ENCODE data around the gene UBXN11. TPM values are rescaled to one million over a fixed set of nuclear protein-coding genes. Genes with fewer than 3 reads are reported as not detected.

UBXN11 gene
- total and polyA plus RNA-seq, 2 of the 13 experiments (the other 11 are each of a cell fraction or from before 2014, with no cell fraction given) = 9.3 to 10.4 TPM

DNA sequence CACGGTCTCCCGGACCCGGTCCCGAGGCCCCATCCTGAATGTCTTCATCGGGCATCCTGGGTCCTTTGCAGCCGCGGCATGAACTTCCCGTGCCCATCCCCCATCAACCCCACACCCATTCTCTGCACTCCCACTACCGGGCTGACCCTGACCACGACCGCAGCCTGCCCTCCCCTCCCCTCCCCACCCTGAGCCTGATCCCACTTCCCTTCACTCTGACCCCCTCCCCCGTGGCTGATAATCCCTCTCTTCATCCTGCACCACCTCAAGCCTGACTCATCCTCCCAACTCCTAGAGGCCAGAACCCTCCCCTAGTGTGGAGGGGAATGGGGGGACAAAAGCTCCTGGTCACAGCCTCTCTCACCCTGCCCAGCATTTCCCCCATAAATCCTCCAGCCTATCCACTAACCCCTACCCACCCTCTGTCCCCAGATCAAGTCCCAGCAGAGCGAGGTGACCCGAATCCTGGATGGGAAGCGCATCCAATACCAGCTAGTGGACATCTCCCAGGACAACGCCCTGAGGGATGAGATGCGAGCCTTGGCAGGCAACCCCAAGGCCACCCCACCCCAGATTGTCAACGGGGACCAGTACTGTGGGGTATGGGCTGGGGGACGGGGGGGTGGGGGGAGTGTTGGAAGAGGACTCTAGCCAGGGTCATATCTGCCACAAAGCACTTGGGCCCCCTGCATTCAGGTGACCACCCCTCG lies 25.9 kb downstream of the UBXN11 start (continued):
- TF ChIP-seq, protein P1, sequence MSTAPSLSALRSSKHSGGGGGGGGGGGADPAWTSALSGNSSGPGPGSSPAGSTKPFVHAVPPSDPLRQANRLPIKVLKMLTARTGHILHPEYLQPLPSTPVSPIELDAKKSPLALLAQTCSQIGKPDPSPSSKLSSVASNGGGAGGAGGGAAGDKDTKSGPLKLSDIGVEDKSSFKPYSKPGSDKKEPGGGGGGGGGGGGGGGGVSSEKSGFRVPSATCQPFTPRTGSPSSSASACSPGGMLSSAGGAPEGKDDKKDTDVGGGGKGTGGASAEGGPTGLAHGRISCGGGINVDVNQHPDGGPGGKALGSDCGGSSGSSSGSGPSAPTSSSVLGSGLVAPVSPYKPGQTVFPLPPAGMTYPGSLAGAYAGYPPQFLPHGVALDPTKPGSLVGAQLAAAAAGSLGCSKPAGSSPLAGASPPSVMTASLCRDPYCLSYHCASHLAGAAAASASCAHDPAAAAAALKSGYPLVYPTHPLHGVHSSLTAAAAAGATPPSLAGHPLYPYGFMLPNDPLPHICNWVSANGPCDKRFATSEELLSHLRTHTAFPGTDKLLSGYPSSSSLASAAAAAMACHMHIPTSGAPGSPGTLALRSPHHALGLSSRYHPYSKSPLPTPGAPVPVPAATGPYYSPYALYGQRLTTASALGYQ (CRISPR knock-in tag; IDR thresholded peaks at IDR 0.05) = no peak
- TF ChIP-seq, protein P2, sequence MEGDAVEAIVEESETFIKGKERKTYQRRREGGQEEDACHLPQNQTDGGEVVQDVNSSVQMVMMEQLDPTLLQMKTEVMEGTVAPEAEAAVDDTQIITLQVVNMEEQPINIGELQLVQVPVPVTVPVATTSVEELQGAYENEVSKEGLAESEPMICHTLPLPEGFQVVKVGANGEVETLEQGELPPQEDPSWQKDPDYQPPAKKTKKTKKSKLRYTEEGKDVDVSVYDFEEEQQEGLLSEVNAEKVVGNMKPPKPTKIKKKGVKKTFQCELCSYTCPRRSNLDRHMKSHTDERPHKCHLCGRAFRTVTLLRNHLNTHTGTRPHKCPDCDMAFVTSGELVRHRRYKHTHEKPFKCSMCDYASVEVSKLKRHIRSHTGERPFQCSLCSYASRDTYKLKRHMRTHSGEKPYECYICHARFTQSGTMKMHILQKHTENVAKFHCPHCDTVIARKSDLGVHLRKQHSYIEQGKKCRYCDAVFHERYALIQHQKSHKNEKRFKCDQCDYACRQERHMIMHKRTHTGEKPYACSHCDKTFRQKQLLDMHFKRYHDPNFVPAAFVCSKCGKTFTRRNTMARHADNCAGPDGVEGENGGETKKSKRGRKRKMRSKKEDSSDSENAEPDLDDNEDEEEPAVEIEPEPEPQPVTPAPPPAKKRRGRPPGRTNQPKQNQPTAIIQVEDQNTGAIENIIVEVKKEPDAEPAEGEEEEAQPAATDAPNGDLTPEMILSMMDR (CRISPR knock-in tag; IDR thresholded peaks at IDR 0.05) = no peak
- TF ChIP-seq, protein P3, sequence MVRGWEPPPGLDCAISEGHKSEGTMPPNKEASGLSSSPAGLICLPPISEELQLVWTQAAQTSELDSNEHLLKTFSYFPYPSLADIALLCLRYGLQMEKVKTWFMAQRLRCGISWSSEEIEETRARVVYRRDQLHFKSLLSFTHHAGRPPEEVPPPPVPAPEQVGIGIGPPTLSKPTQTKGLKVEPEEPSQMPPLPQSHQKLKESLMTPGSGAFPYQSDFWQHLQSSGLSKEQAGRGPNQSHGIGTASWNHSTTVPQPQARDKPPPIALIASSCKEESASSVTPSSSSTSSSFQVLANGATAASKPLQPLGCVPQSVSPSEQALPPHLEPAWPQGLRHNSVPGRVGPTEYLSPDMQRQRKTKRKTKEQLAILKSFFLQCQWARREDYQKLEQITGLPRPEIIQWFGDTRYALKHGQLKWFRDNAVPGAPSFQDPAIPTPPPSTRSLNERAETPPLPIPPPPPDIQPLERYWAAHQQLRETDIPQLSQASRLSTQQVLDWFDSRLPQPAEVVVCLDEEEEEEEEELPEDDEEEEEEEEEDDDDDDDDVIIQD (CRISPR knock-in tag; IDR thresholded peaks at IDR 0.05; ENCODE audit: low read depth) = no peak
- TF ChIP-seq ZNF33B (CRISPR knock-in tag; IDR thresholded peaks at IDR 0.05) = no peak
- TF ChIP-seq, protein P4, sequence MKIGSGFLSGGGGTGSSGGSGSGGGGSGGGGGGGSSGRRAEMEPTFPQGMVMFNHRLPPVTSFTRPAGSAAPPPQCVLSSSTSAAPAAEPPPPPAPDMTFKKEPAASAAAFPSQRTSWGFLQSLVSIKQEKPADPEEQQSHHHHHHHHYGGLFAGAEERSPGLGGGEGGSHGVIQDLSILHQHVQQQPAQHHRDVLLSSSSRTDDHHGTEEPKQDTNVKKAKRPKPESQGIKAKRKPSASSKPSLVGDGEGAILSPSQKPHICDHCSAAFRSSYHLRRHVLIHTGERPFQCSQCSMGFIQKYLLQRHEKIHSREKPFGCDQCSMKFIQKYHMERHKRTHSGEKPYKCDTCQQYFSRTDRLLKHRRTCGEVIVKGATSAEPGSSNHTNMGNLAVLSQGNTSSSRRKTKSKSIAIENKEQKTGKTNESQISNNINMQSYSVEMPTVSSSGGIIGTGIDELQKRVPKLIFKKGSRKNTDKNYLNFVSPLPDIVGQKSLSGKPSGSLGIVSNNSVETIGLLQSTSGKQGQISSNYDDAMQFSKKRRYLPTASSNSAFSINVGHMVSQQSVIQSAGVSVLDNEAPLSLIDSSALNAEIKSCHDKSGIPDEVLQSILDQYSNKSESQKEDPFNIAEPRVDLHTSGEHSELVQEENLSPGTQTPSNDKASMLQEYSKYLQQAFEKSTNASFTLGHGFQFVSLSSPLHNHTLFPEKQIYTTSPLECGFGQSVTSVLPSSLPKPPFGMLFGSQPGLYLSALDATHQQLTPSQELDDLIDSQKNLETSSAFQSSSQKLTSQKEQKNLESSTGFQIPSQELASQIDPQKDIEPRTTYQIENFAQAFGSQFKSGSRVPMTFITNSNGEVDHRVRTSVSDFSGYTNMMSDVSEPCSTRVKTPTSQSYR (CRISPR knock-in tag; IDR thresholded peaks at IDR 0.05; ENCODE audit: borderline replicate concordance) = peak; percentile 29; the same call in 1 of the 2 replicates
- 0 out of 2 replicates have a peak, but pooled peaks have one; percentile 8 for TF ChIP-seq ZNF225 (CRISPR knock-in tag; IDR thresholded peaks at IDR 0.05)
- no peak for TF ChIP-seq ZNF652 (CRISPR knock-in tag; IDR thresholded peaks at IDR 0.05; ENCODE audit: borderline replicate concordance, low read depth)
- TF ChIP-seq, protein P5, sequence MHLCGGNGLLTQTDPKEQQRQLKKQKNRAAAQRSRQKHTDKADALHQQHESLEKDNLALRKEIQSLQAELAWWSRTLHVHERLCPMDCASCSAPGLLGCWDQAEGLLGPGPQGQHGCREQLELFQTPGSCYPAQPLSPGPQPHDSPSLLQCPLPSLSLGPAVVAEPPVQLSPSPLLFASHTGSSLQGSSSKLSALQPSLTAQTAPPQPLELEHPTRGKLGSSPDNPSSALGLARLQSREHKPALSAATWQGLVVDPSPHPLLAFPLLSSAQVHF (CRISPR knock-in tag; IDR thresholded peaks at IDR 0.05) = peak; percentile 2; the same call in 1 of the 2 replicates
- 0 out of 2 replicates have a peak, but pooled peaks have one; percentile 16 for TF ChIP-seq SMAD1 (CRISPR knock-in tag; IDR thresholded peaks at IDR 0.05; ENCODE audit: borderline replicate concordance, low read depth)
- TF ChIP-seq, protein P6, sequence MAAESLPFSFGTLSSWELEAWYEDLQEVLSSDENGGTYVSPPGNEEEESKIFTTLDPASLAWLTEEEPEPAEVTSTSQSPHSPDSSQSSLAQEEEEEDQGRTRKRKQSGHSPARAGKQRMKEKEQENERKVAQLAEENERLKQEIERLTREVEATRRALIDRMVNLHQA (CRISPR knock-in tag; IDR thresholded peaks at IDR 0.05) = no peak
- 0 out of 2 replicates have a peak, but pooled peaks have one; percentile 3 for TF ChIP-seq ZNF510 (CRISPR knock-in tag; IDR thresholded peaks at IDR 0.05; ENCODE audit: low read depth)
- TF ChIP-seq NCOR1 (IDR thresholded peaks at IDR 0.05; ENCODE audit: borderline replicate concordance, low read length) = no peak
